ENCODE data around the gene LETM1. TPM values are rescaled to one million over a fixed set of nuclear protein-coding genes. Genes with fewer than 3 reads are reported as not detected.

LETM1 gene
- total RNA-seq, 2 donors from 2014 or later, result 32.1 to 34.5 TPM

DNA sequence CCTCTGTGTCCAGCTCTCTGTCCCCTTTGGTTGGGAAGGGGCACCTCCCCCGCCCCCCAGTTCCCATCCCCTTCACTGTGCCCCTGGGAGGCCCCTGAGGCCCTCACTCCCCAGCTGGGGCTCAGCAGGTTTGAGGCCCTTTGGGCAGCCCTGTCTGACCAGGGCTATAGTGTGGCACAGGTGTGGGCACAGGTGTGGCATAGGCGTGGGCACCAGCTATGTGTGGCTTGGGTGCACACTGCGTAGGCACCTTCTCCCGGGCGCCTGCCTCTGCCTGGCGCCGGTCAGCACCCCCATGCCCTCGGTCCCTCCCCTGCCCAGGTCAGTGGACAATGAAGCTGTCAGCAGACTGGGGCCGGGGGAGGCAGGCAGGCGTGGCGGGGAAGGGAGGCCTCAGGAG lies 70.4 kb downstream of the LETM1 start:
- H3K27ac ChIP-seq, result peak overlapping the region in 1 of 2 donors; percentile 31

DNA sequence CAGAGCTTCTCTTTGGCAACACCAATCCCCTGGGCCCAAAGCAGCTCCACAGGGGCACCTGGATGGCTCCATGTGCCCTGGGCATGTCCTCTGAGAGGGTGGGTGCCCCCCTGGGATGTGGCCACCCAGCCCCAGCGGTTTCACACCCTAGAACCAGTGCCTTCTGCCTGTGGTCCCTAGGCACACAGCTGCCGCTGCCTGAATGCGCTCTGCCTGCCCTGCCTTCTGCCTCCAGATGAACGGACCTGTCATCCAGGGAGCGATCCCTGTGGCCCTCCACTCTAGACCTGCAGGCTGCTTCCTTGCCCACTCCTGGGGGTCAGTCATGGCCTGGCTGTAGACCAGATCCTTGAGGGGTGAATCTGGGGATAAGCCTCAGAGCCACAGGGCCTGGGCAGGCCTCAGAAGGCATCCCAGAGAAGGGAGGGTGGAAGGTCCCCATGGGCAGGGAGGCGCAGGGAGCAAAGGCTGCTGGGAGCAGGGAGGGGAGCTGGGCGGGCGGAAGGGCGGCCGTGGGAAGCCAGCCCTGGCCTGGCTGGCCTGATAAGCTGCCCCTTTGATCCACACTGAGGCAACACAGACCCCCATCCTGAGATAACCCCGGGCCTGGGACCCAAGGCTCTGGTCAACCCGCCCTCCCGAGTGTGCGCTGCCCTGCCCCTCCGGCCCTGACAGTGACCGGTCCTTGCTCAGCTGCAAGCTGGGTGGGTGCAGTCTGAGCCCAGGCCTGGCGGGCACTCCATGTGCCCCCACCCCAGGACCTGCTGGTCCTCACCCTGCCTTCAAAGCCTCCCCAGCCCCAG lies 71.0 kb downstream of the LETM1 start:
- H3K27ac ChIP-seq, result peak overlapping the region in 1 of 2 donors; percentile 31
- H3K9me3 ChIP-seq, result no peaks in the 10 kb centered on the region
- TF ChIP-seq, protein P1, sequence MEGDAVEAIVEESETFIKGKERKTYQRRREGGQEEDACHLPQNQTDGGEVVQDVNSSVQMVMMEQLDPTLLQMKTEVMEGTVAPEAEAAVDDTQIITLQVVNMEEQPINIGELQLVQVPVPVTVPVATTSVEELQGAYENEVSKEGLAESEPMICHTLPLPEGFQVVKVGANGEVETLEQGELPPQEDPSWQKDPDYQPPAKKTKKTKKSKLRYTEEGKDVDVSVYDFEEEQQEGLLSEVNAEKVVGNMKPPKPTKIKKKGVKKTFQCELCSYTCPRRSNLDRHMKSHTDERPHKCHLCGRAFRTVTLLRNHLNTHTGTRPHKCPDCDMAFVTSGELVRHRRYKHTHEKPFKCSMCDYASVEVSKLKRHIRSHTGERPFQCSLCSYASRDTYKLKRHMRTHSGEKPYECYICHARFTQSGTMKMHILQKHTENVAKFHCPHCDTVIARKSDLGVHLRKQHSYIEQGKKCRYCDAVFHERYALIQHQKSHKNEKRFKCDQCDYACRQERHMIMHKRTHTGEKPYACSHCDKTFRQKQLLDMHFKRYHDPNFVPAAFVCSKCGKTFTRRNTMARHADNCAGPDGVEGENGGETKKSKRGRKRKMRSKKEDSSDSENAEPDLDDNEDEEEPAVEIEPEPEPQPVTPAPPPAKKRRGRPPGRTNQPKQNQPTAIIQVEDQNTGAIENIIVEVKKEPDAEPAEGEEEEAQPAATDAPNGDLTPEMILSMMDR (IDR thresholded peaks at IDR 0.05), result no peak
- peak; percentile 61 for DNase-seq (ENCODE audit: low spot score)
- no peak overlapping the region for H3K4me3 ChIP-seq
- H3K36me3 ChIP-seq, result no peaks in the 10 kb centered on the region
- peaks cover 0 to 10% of the 10 kb centered on the region in 2 donors for H3K4me1 ChIP-seq
- no peaks in the 10 kb centered on the region for H3K27me3 ChIP-seq

More for the DNA sequence above, 70.4 kb downstream of the LETM1 start:
- H3K9me3 ChIP-seq, result no peaks in the 10 kb centered on the region
- H3K4me1 ChIP-seq, result peaks cover 0 to 10% of the 10 kb centered on the region in 2 donors
- H3K27me3 ChIP-seq, result no peaks in the 10 kb centered on the region
- DNase-seq (ENCODE audit: low spot score), result no peak
- no peaks in the 10 kb centered on the region for H3K36me3 ChIP-seq
- TF ChIP-seq, protein P1 (IDR thresholded peaks at IDR 0.05), result no peak
- H3K4me3 ChIP-seq, result no peak overlapping the region

DNA sequence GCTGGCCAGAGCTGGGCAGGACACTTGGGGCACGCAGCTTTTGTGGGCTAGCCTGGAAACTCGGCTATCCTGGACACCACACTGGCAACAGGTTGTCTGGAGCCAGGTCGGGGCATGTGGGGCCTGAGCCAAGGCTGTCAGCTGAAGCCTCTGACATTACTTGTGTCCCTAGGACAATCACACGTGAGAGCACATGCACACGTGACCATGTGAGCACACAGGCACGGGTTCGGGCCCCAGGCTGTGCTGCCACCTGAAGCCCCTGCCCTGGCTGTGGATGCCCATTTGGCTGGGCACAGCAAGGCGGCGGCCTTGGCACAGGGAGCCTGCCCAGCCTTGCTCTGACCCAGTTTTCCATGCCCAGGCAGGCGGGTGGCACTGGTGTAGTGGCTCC lies 71.6 kb downstream of the LETM1 start:
- Histone ChIP-seq H3K9me3 (no peaks in the 10 kb centered on the region), H3K36me3 (no peaks in the 10 kb centered on the region), H3K27ac (no peak overlapping the region), H3K4me1 (peaks cover 0 to 10% of the 10 kb centered on the region in 2 donors), H3K4me3 (no peak overlapping the region), H3K27me3 (no peaks in the 10 kb centered on the region)
- TF ChIP-seq, protein P1 (IDR thresholded peaks at IDR 0.05), result no peak
- DNase-seq (ENCODE audit: low spot score), result no peak

DNA sequence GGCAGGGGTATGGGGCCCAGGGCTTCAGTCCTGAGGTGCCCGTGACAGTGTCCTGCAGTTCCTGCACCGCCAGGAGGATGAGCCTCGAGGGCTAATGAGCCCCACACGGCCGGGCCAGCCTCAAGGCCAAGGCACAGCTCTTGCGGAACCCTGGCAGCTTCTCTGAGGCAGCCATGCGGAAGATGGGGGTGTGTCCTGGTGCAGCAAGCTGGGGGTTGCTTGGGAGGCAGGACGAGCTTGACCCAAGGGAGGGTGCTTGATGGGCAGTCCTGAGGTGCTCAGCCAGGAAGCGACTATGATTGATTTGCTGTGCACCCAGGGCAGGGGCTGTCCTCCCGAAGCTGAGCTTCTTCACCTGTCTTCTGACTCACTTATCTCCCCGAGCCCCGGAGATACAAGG lies 72.0 kb downstream of the LETM1 start:
- TF ChIP-seq, protein P1 (IDR thresholded peaks at IDR 0.05), result no peak
- no peak for DNase-seq (ENCODE audit: low spot score)
- no peak overlapping the region for H3K27ac ChIP-seq
- H3K27me3 ChIP-seq, result no peaks in the 10 kb centered on the region
- H3K4me1 ChIP-seq, result peaks cover 0 to 10% of the 10 kb centered on the region in 2 donors
- no peaks in the 10 kb centered on the region for H3K36me3 ChIP-seq
- H3K9me3 ChIP-seq, result no peaks in the 10 kb centered on the region
- H3K4me3 ChIP-seq, result no peak overlapping the region

DNA sequence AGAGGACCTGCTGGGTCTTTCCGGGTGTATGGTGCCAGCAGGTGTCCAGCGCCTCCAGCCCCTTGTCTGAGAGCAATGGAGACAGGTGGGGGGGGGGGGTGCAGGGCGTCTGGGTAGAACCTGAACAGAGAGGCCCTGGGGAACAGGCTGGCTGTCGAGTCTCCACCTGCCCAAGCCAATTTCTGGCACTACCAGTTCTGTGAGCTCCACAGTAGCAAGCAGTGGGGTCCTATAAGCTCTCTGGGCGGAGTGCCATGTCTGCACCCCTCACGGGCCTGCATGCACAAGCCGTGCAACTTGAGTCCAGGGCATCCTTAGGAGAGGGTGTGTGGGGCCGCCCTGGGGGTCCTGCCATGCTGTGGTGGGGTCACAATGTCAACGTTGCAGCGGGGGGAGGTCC lies 72.9 kb downstream of the LETM1 start:
- Histone ChIP-seq H3K36me3 (no peaks in the 10 kb centered on the region), H3K4me3 (no peak overlapping the region), H3K9me3 (no peaks in the 10 kb centered on the region), H3K27me3 (no peaks in the 10 kb centered on the region), H3K27ac (no peak overlapping the region), H3K4me1 (peaks cover 0 to 14% of the 10 kb centered on the region in 2 donors)
- no peak for DNase-seq (ENCODE audit: low spot score)
- TF ChIP-seq, protein P1 (IDR thresholded peaks at IDR 0.05), result no peak

Measured in right atrium auricular region (tissue), 2 donors.